VCaP (cell line): ENCODE measurements around the gene MKLN1.

Source experiments
- H3K27ac ChIP-seq: fragments of 450-650 bp; 2 replicates; pipeline ENCODE4 v1.5.1; 2017
- CTCF ChIP-seq: fragments of 450-650 bp; conservative IDR thresholded peaks from 2 replicates; pipeline ENCODE4 v1.5.1; 2017; ENCODE audit warnings: mild to moderate bottlenecking, moderate library complexity

Gene MKLN1

GRCh38 chr7:131338691-131339390 lies 11.2 kb downstream of the MKLN1 start:
- TF ChIP-seq CTCF = no peak
- H3K27ac ChIP-seq = no peak overlapping the region

GRCh38 chr7:131341690-131342089 lies 14.0 kb downstream of the MKLN1 start:
- no peak for TF ChIP-seq CTCF
- no peak overlapping the region for H3K27ac ChIP-seq

GRCh38 chr7:131342864-131343442 lies 15.3 kb downstream of the MKLN1 start:
- TF ChIP-seq CTCF = no peak

GRCh38 chr7:131346885-131347592 lies 19.4 kb downstream of the MKLN1 start:
- H3K27ac ChIP-seq = peak overlapping the region; percentile 80
- TF ChIP-seq CTCF = no peak

More at GRCh38 chr7:131342864-131343442, 15.3 kb downstream of the MKLN1 start:
- no peak overlapping the region for H3K27ac ChIP-seq

GRCh38 chr7:131352032-131352431 lies 24.4 kb downstream of the MKLN1 start:
- no peak for TF ChIP-seq CTCF
- H3K27ac ChIP-seq = no peak overlapping the region

- no peak overlapping the region for H3K27ac ChIP-seq
- TF ChIP-seq CTCF = no peak
Observed at GRCh38 chr7:131354390-131354789, 26.7 kb downstream of the MKLN1 start.
